Suprapubic skin (tissue), 4 donors: ENCODE results near the gene WWC2.

Experiments used
- CTCF ChIP-seq, 2 donors: fragments of 200-600 bp in 1 of 2; fragments of 450-650 bp in 1 of 2; sonication (generic) in 1 of 2; IDR thresholded peaks; one replicate each; pipeline ENCODE4 v1.5.1; 2016 to 2019; ENCODE audit warnings: antibody characterized with exemption in 2 of 2, mild to moderate bottlenecking in 1 of 2, moderate library complexity in 1 of 2
- POLR2A ChIP-seq, 2 donors: fragments of 450-650 bp; IDR thresholded peaks; one replicate each; pipeline ENCODE4 v1.6.1; 2017; ENCODE audit warnings: antibody characterized with exemption in 2 of 2, mild to moderate bottlenecking in 2 of 2, moderate library complexity in 2 of 2
- POLR2AphosphoS5 ChIP-seq, 3 donors: sonication (generic); formaldehyde crosslinking; IDR thresholded peaks; one replicate each; pipeline ENCODE4 v1.6.1; 2017; ENCODE audit warnings: antibody characterized with exemption in 3 of 3

- TF ChIP-seq CTCF (IDR thresholded peaks at IDR 0.05) (no peak), POLR2A (IDR thresholded peaks at IDR 0.05) (no peak), POLR2AphosphoS5 (IDR thresholded peaks at IDR 0.05) (no peak)
These were observed 173.3 kb downstream of the WWC2 start for GRCh38 chr4:183272384-183272783.
